ENCODE data around the gene GNAL.
"Not testable (repeated sequence)": the region's sequence is repeated elsewhere in the genome, so short reads cannot be mapped to it uniquely, and the experiment has no call there.

The GNAL gene

GRCh38 chr18:11688972-11689668 is at the start of gene GNAL:
Gene GNAL (plus strand): TSS chr18:11689264. CDS start chr18:11689564, 300 bp downstream.
- CTCF ChIA-PET: interaction anchor here (0.6 to 1.1 kb wide), 2 partner anchors 34 to 536 kb away, joined by 3 to 6 read pairs; no protein-coding TSS in a partner anchor
- no peak within 1 kb of the TSS for H3K27ac ChIP-seq
- TF ChIP-seq CTCF (conservative IDR thresholded peaks at IDR 0.05; ENCODE audit: low read depth): no peak
- POLR2A ChIA-PET (ENCODE audit: low non-redundant PET): no interaction called here
- DNase-seq (ENCODE audit: low spot score): peak; percentile 76

GRCh38 chr18:11647310-11647709 is 41.8 kb upstream of the GNAL start:
- H3K27ac ChIP-seq; POLR2A ChIA-PET (ENCODE audit: low non-redundant PET); CTCF ChIA-PET; DNase-seq (ENCODE audit: low spot score): not testable (repeated sequence)

- H3K27ac ChIP-seq; DNase-seq (ENCODE audit: low spot score); CTCF ChIA-PET; POLR2A ChIA-PET (ENCODE audit: low non-redundant PET): not testable (repeated sequence)
Measured at GRCh38 chr18:11647804-11648203, 41.3 kb upstream of the GNAL start.

DNA sequence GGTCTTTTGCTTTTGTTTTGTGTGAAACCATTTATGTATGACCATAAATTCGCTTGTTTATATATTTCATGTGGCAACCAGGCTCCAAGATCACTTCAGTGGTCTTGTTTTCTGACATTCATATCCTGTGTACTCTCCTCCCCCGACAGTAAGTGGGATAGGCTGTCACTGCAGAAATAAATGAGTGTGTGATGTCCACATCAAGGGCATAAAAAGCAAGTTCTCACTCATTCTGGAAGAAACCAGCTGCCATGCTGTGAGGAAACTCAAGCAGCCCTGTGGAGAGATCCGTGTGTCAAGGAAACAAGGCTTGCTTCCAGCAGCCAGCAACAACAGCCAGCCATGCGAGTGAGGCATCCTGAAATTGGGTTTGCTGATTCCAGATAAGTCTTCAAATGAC is 39.2 kb upstream of the GNAL start:
- ChIA-PET CTCF (interaction anchor here (0.5 to 0.7 kb wide), 2 partner anchors 83 to 261 kb away, joined by 3 read pairs; no protein-coding TSS in a partner anchor), POLR2A (ENCODE audit: low non-redundant PET) (no interaction called here)
- TF ChIP-seq CTCF (conservative IDR thresholded peaks at IDR 0.05; ENCODE audit: low read depth): no peak
- no peak for DNase-seq (ENCODE audit: low spot score)
- H3K27ac ChIP-seq: no peak overlapping the region

DNA sequence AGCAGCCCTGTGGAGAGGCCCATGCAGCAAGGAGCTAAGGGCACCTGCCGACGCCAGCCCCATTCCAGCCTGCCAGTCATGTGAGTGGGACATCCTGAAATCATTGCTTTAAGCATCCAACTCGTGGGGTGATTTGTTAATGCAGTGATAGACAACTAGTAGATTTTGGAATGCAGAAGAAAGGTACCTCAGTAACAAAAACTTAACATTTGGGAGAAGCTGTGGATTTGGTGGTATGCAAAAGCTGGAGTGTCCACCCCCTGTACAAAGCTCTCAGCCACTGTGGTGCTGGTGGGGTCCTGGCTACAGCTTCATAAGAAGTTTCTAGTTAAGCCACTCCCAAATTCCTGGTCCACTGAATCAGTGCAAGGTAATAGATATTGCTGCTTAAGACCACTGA is 37.2 kb upstream of the GNAL start:
- ChIA-PET POLR2A (ENCODE audit: low non-redundant PET) (no interaction called here), CTCF (interaction anchor here (0.6 to 1.5 kb wide), 2 partner anchors 77 to 188 kb away, joined by 3 to 4 read pairs; no protein-coding TSS in a partner anchor)
- H3K27ac ChIP-seq: no peak overlapping the region
- DNase-seq (ENCODE audit: low spot score): no peak
- TF ChIP-seq CTCF (conservative IDR thresholded peaks at IDR 0.05; ENCODE audit: low read depth): no peak

- CTCF ChIA-PET: interaction anchor here (0.6 to 3.8 kb wide), 3 partner anchors 74 to 422 kb away, joined by 3 to 64 read pairs (median 3); no protein-coding TSS in a partner anchor
- no peak for DNase-seq (ENCODE audit: low spot score)
- no peak for TF ChIP-seq CTCF (conservative IDR thresholded peaks at IDR 0.05; ENCODE audit: low read depth)
- POLR2A ChIA-PET (ENCODE audit: low non-redundant PET): interaction anchor here (0.6 kb wide), 1 partner anchor 889 kb away, joined by 4 read pairs; no protein-coding TSS in a partner anchor
- H3K27ac ChIP-seq: no peak overlapping the region
Measured at GRCh38 chr18:11653521-11653920, 35.5 kb upstream of the GNAL start.

- ChIA-PET POLR2A (ENCODE audit: low non-redundant PET) (interaction anchor here (0.9 kb wide), 1 partner anchor 73 kb away, joined by 5 read pairs; no protein-coding TSS in a partner anchor), CTCF (interaction anchor here (0.5 to 3.8 kb wide), 24 partner anchors 12 to 908 kb away, joined by 3 to 64 read pairs (median 4); partner anchors contain the start of gene GNAL)
- H3K27ac ChIP-seq: no peak overlapping the region
- peak; percentile 80 for DNase-seq (ENCODE audit: low spot score)
- peak; percentile 64 for TF ChIP-seq CTCF (conservative IDR thresholded peaks at IDR 0.05; ENCODE audit: low read depth)
Measured at GRCh38 chr18:11654736-11655605, 34.1 kb upstream of the GNAL start.

Measured in RWPE1 (cell line).